ENCODE results near the gene FYN.
"Not testable (repeated sequence)": the region's sequence is repeated elsewhere in the genome, so short reads cannot be mapped to it uniquely, and the experiment has no call there.

The FYN gene

GRCh38 chr6:111689946-111690345 lies 183.3 kb downstream of the FYN start:
- in situ Hi-C loops (cut with MboI; ENCODE audit: low sequenced_read_pairs), result no loop called here

DNA sequence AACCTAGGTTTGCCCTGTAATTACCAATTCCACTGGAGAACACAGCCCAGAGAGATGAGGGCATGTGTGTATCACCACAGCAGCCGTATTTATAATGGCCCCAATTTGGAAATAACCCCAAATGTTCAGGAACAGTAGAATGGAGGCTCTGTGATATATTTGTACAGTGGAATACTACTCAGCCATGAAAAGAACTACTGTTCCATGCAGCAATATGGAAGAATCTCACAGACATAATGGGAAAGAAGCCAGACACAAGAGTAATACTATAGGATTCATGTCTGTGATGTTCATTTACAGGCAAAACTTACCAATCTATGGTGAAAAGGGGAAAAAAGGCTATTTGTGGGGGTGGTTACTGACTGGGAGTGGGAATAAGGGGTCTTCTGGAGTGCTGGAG lies 183.8 kb downstream of the FYN start:
- in situ Hi-C loops (cut with MboI; ENCODE audit: low sequenced_read_pairs), result no loop called here

DNA sequence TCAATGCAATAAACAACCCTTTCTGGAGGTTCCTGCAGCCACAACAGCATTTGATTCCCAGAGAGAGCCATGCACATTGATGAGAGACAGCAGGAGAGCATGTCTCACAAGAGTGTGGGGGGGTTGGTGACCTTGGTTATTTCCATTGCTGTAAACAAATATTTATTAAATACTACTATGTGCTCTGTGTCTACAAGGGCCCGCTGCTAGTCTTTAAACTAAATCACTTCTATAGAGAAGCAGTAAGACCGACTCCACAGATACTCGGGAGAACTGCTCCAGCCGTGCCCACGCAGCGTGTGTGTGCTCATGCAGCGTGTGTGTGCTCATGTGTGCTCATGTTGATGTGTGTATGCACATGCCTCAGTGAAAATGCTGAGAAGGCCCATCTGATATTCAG lies 184.9 kb downstream of the FYN start:
- in situ Hi-C loops (cut with MboI; ENCODE audit: low sequenced_read_pairs), result no loop called here

DNA sequence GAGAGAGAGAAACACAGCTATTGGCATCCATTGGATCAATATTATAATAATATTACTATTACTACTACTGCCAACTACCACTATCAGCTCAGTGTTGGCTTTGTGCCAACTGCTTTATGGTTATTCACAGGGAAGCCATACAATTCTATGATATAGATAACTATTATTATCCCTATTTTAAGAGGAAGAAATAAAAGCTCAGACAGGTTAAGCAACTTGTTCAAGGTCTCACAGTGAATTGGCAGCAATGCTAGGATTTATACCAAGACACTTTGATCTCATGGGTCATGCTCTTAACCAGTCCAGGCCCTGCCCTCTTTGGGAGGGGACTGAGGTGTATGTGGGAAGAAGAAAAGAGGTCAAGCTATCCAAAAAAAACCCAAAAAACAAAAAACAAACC lies 185.6 kb downstream of the FYN start:
- in situ Hi-C loops (cut with MboI; ENCODE audit: low sequenced_read_pairs), result no loop called here

DNA sequence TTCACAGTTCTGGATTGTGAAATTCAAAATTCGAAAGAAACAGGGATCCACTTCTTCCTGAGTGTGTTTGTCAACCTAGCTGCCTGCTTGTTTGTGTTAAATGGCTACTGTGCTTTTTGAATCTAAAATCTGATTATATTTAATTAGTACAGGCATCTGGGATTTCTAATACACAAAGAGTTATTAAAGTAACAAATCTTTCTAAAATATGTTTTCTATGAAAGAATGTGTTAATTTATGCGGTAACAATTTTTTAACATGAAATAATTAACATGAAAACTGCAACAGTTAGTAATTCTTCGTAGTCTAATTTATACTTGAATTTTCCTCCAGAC lies 186.4 kb downstream of the FYN start:
- in situ Hi-C loops (cut with MboI; ENCODE audit: low sequenced_read_pairs), result no loop called here

- in situ Hi-C loops (cut with MboI; ENCODE audit: low sequenced_read_pairs), result no loop called here
Measured at GRCh38 chr6:111686249-111686931, 186.9 kb downstream of the FYN start.

DNA sequence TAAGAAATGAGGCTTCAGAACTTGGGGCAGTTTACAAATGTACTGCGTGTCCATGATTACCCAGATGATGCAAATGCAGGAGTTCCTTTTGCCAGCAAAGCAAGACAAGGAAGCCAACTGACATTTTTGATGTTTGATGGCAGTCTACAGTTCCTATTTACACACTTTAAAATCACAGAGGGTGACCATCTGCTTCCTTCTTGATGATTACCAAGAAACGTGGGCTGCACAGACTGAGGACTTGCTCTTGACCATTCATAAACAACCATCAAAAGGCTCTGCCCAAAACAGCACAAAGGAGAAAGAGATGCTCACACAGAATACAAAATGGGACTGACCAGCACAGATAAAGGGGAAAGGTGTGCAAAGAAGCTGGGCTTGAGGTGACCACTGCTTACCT lies 187.7 kb downstream of the FYN start:
- in situ Hi-C loops (cut with MboI; ENCODE audit: low sequenced_read_pairs), result no loop called here

GRCh38 chr6:111685058-111685457 lies 188.2 kb downstream of the FYN start:
- in situ Hi-C loops (cut with MboI; ENCODE audit: low sequenced_read_pairs), result no loop called here

DNA sequence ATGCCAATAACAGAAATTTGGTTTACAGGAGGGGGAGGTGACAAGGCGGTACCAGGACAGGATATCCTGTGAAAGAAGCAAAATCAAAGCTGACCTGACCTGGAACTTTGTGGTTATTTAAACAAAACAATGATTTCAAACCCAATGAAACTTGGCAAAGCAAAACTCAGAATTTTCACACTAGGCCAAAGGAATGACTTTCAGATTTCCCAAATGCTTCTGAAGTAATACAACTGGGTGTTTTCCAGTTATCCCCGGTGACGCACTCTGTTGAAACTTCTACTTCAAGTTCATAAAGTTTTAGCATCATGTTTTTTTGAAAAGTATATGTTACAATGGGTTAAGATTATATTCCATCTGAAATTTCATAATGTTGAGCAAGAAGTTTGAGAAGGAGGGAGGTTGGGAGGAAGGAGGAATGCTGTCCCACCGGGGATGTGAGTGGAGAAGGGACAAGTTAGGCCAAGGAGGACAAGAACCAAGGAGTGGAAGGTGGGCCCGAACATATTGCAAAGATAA lies 189.4 kb downstream of the FYN start:
- in situ Hi-C loops (cut with MboI; ENCODE audit: low sequenced_read_pairs), result no loop called here

DNA sequence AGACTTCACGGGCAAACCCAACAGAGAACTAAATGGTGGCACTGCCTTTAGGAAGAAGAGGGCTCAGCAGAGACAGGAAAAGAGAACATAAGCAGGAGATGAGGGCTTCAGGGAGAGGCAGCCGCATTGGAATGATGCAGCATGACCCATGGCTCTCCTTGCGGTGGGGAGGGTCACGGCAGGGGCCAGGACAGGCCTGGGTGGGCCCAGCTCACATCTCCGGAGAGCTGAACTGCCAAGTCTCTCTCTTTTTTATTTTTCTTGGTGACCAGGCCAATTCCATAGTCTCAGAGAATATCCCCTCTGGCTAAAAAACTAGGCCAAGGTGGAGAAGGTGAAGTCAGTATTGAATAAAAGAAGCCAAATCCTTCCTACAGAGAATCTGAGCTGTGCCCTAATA lies 190.1 kb downstream of the FYN start:
- in situ Hi-C loops (cut with MboI; ENCODE audit: low sequenced_read_pairs), result no loop called here

DNA sequence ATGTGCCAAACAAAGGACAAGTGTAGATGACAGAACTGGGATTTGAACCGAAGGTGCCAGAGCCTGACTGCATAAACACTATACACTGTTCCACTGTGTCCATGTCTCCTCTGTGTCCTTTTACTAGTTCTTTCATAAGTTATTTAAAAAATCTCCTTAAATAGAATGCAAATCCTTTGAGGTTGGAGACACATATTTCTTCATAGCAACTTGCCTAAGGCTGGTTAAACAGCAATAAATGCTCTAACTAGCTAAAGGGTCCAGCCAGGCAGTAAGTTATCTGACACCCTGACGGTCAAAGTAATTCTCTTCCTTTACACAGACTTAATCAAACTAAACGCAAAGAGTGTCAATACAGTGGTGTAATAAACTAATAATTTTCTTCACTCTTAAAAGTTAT lies 191.4 kb downstream of the FYN start:
- in situ Hi-C loops (cut with MboI; ENCODE audit: low sequenced_read_pairs), result no loop called here

GRCh38 chr6:111680811-111681609 lies 192.2 kb downstream of the FYN start:
- in situ Hi-C loops (cut with MboI; ENCODE audit: low sequenced_read_pairs), result not testable (repeated sequence)

DNA sequence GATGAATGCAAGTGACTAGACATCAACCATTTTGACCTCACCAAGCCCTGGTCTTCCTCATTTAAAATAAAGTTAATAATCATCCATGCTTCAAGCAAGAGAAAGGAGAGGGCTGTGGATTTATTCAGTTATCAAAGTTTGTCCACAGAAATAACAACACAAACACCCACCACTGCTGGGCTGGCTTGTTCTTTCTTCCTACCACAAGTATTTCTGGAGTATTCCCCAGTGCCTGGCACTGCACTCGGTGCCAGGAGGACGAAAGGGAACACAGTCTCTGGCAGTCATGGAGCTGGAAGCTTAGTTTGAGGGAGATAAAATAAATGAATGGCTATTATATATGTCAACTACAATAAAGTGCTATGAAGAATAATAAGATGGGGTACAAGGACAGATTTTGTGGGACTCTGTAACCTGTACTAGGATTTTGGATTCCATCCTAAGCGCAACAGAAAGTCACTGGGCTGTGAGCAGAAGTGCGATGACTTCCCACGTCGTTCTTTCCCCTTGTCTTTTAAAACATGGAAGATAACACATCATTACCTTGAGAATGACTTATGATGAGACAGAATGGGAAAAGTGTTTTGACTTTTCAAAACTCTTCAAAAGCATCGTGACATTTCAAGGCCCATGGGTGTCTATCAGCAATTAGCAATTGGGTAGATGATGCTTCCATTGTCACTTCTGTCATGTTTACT lies 193.1 kb downstream of the FYN start:
- in situ Hi-C loops (cut with MboI; ENCODE audit: low sequenced_read_pairs), result no loop called here

- in situ Hi-C loops (cut with MboI; ENCODE audit: low sequenced_read_pairs), result no loop called here
Measured at GRCh38 chr6:111679126-111679858, 194.0 kb downstream of the FYN start.

- in situ Hi-C loops (cut with MboI; ENCODE audit: low sequenced_read_pairs), result no loop called here
Measured at GRCh38 chr6:111677249-111677990, 195.8 kb downstream of the FYN start.

DNA sequence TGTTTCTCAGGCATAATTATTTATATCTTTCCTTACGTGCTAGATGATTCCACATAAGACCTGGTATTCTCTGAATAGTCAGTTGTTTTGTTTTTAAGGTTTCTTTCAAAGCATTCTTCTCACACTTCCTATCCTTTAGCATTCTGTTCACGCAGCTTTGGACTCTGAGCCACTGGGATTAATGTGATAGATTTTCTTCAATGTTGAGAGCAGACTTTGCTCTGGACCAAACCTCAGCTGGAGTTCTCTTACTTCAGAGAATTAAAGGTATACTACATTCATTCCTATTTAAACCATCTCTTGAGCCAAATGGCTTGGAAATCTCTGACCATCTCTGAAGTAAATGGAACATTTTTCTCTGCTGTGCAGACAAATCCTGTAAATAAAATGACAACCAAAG lies 196.9 kb downstream of the FYN start:
- in situ Hi-C loops (cut with MboI; ENCODE audit: low sequenced_read_pairs), result no loop called here

- in situ Hi-C loops (cut with MboI; ENCODE audit: low sequenced_read_pairs), result no loop called here
Measured at GRCh38 chr6:111674883-111675282, 198.4 kb downstream of the FYN start.

DNA sequence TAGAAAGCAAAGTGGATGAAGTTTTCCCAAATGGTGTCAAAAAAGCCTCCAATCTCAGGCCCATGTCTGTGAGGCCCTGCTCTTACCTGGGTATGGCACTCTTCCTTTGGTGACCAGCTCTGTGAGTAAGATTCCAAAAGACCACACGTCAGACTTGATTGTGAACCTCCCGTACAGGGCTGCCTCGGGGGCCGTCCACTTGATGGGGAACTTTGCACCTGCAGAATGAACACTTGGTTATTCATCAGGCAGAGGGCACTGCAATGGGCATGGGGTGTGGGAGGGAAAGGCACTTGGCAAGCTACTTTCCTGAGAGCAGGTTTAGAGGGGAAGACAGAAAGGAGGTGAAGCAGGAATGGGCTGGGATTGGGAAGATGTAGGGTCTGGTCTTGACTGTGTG lies 198.8 kb downstream of the FYN start:
- in situ Hi-C loops (cut with MboI; ENCODE audit: low sequenced_read_pairs), result no loop called here

DNA sequence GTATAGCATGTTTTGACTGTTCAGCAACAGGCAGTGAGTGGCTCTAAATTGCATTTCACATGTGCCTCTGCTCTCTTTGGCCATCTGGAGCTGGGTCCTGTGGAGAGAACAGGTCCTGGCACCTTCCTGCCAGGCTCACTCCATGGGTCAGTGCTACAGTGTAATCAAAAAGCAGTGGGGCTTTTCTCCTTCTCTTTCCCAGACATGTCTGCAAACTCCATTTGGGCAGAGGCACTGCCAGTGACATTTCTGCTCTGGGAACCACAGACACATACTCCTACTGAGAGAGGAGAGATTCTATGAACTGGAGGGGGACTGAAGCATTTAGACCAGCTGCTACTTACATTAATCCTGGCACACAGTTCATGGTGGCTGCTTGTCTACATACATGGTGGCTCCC lies 199.3 kb downstream of the FYN start:
- in situ Hi-C loops (cut with MboI; ENCODE audit: low sequenced_read_pairs), result no loop called here

DNA sequence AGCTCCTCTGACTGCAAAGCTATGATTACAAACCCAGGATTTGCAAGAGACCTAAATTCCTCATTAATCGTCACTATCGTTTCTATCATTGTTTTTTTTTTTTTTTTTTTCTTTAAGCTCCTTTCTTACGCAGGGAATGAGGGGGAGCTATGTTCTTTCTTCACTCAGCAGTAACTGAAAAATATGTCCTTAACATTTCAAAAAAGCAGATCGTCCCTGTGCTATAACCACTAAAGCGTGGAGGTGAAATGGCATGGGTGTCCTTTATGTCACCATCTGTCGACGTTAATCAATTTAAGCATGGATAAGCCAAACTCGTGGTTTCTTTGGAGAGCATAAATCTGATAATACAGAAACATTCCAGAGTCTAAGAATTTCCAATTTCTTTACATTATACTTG lies 199.7 kb downstream of the FYN start:
- in situ Hi-C loops (cut with MboI; ENCODE audit: low sequenced_read_pairs), result no loop called here

Data from HL-60/S4 treated with phorbol 12-myristate 13-acetate at 8.2 ng/mL for 4 days and 3 days (cell line).